Trophoblast cell (in vitro differentiated cells and primary cell): ENCODE results near the gene SCPEP1.
A peak's percentile ranks its signal among the peaks of the same experiment; 100 is the strongest.

Experiments used
- DNase-seq, 2 donors: peaks; one replicate each; pipeline ENCODE4 v3.0.0-alpha.2; 2016
- H2AFZ ChIP-seq: 2 replicates; pipeline ENCODE4 v1.6.1; 2013; ENCODE audit warnings: low read length, moderate library complexity, mild to moderate bottlenecking; ENCODE audit not compliant: insufficient read depth, poor library complexity
- H2AK5ac ChIP-seq: 2 replicates; pipeline ENCODE4 v1.6.1; 2013; ENCODE audit warnings: mild to moderate bottlenecking, low read length
- H2BK120ac ChIP-seq: 2 replicates; pipeline ENCODE4 v1.6.1; 2013; ENCODE audit warnings: low read length, mild to moderate bottlenecking, moderate library complexity; ENCODE audit not compliant: insufficient read depth, poor library complexity
- H2BK12ac ChIP-seq: 2 replicates; pipeline ENCODE4 v1.6.1; 2013; ENCODE audit warnings: mild to moderate bottlenecking, low read length, moderate library complexity
- H2BK5ac ChIP-seq: 2 replicates; pipeline ENCODE4 v1.6.1; 2013; ENCODE audit warnings: low read length, low read depth, moderate library complexity, mild to moderate bottlenecking; ENCODE audit not compliant: poor library complexity
- H3K14ac ChIP-seq: 2 replicates; pipeline ENCODE4 v1.6.1; 2013; ENCODE audit warnings: mild to moderate bottlenecking, low read length
- H3K18ac ChIP-seq: 2 replicates; pipeline ENCODE4 v1.6.1; 2013; ENCODE audit warnings: mild to moderate bottlenecking, low read length
- H3K23ac ChIP-seq: 2 replicates; pipeline ENCODE4 v1.6.1; 2013; ENCODE audit warnings: low read length
- H3K27ac ChIP-seq: 2 replicates; pipeline ENCODE4 v1.5.1; 2013; ENCODE audit warnings: low read depth, mild to moderate bottlenecking, inconsistent platforms, low read length, moderate library complexity
- H3K27me3 ChIP-seq: 2 replicates; pipeline ENCODE4 v1.6.1; 2013; ENCODE audit warnings: inconsistent platforms, mild to moderate bottlenecking, low read length, moderate library complexity; ENCODE audit not compliant: insufficient read depth
- H3K36me3 ChIP-seq, 2 experiments: 1 replicate in 1 of 2; 2 replicates in 1 of 2; pipeline ENCODE4 v1.6.1; 2013; ENCODE audit warnings: low read length in 2 of 2, mild to moderate bottlenecking in 2 of 2, moderate library complexity in 1 of 2; ENCODE audit not compliant: insufficient read depth in 2 of 2, control insufficient read depth in 1 of 2
- H3K4ac ChIP-seq: 2 replicates; pipeline ENCODE4 v1.6.1; 2013; ENCODE audit warnings: low read depth, mild to moderate bottlenecking, low read length, moderate library complexity
- H3K4me1 ChIP-seq, 2 experiments: 1 replicate in 1 of 2; 2 replicates in 1 of 2; pipeline ENCODE4 v1.6.1; 2013; ENCODE audit warnings: low read length in 2 of 2, mild to moderate bottlenecking in 2 of 2, moderate library complexity in 1 of 2; ENCODE audit not compliant: insufficient read depth in 2 of 2, control insufficient read depth in 1 of 2
- H3K4me2 ChIP-seq: 2 replicates; pipeline ENCODE4 v1.6.1; 2013; ENCODE audit warnings: inconsistent platforms, mild to moderate bottlenecking, low read length, moderate library complexity
- H3K4me3 ChIP-seq: 2 replicates; pipeline ENCODE4 v1.5.1; 2013; ENCODE audit warnings: mild to moderate bottlenecking, low read depth, low read length, inconsistent platforms
- H3K79me1 ChIP-seq: one replicate; pipeline ENCODE4 v1.6.1; 2013; ENCODE audit warnings: low read length
- H3K79me2 ChIP-seq: 2 replicates; pipeline ENCODE4 v1.6.1; 2013; ENCODE audit warnings: low read length, mild to moderate bottlenecking; ENCODE audit not compliant: control insufficient read depth, insufficient read depth, poor library complexity
- H3K9ac ChIP-seq: 2 replicates; pipeline ENCODE4 v1.6.1; 2013; ENCODE audit warnings: mild to moderate bottlenecking, low read length
- H3K9me3 ChIP-seq: 2 replicates; pipeline ENCODE4 v1.6.1; 2013; ENCODE audit warnings: low read depth, mild to moderate bottlenecking, control low read depth, inconsistent platforms, low read length; ENCODE audit not compliant: insufficient read depth
- H4K12ac ChIP-seq: 2 replicates; pipeline ENCODE4 v1.6.1; 2013; ENCODE audit warnings: low read depth, mild to moderate bottlenecking, low read length, moderate library complexity
- H4K8ac ChIP-seq: 2 replicates; pipeline ENCODE4 v1.6.1; 2013; ENCODE audit warnings: low read depth, mild to moderate bottlenecking, low read length, moderate library complexity
- H4K91ac ChIP-seq: one replicate; pipeline ENCODE4 v1.6.1; 2013; ENCODE audit warnings: low read depth, mild to moderate bottlenecking, low read length, moderate library complexity
- WGBS: extraction: QIAGEN DNeasy Blood & Tissue Kit; methylation state at CpG from one replicate; pipeline ENCODE4 v1.1.7; 2013; ENCODE audit warnings: missing lambda C conversion rate; ENCODE audit not compliant: insufficient read length, insufficient coverage; ENCODE audit errors: extremely low coverage; 5-methylcytosine and 5-hydroxymethylcytosine counted together

Gene SCPEP1

GRCh38 chr17:57016071-57016763, 38.3 kb downstream of the SCPEP1 start:
- H2AFZ ChIP-seq = no peak overlapping the region
- H3K36me3 ChIP-seq = no peaks in the 10 kb centered on the region
- no peak overlapping the region for H2BK120ac ChIP-seq
- no CpG with 5 or more reads among the region's 6 CpGs for WGBS
- no peak for DNase-seq
- no peak overlapping the region for H2BK12ac ChIP-seq
- no peak overlapping the region for H3K27ac ChIP-seq
- H2BK5ac ChIP-seq = no peak overlapping the region
- H3K27me3 ChIP-seq = no peaks in the 10 kb centered on the region
- no peak overlapping the region for H3K4me3 ChIP-seq
- H4K91ac ChIP-seq = no peak overlapping the region
- H3K79me1 ChIP-seq = no peaks in the 10 kb centered on the region
- no peak overlapping the region for H4K12ac ChIP-seq
- no peak overlapping the region for H3K4ac ChIP-seq
- no peak overlapping the region for H3K23ac ChIP-seq
- H3K4me1 ChIP-seq = peaks cover 0 to 4% of the 10 kb centered on the region in 2 experiments
- no peak overlapping the region for H3K18ac ChIP-seq
- no peak overlapping the region for H3K9ac ChIP-seq
- no peaks in the 10 kb centered on the region for H3K9me3 ChIP-seq
- H2AK5ac ChIP-seq = no peak overlapping the region
- H3K14ac ChIP-seq = no peak overlapping the region
- no peak overlapping the region for H4K8ac ChIP-seq
- no peak overlapping the region for H3K4me2 ChIP-seq
- no peaks in the 10 kb centered on the region for H3K79me2 ChIP-seq

- no peak overlapping the region for H2BK120ac ChIP-seq
- H3K4me1 ChIP-seq = peaks cover 0 to 4% of the 10 kb centered on the region in 2 experiments
- H3K18ac ChIP-seq = no peak overlapping the region
- no peaks in the 10 kb centered on the region for H3K79me1 ChIP-seq
- H3K23ac ChIP-seq = no peak overlapping the region
- peak in 1 of 2 donors; percentile 48 for DNase-seq
- H3K36me3 ChIP-seq = no peaks in the 10 kb centered on the region
- H2BK5ac ChIP-seq = no peak overlapping the region
- no peaks in the 10 kb centered on the region for H3K9me3 ChIP-seq
- no peak overlapping the region for H3K4ac ChIP-seq
- no peak overlapping the region for H2AK5ac ChIP-seq
- H2BK12ac ChIP-seq = no peak overlapping the region
- no peaks in the 10 kb centered on the region for H3K27me3 ChIP-seq
- no peak overlapping the region for H3K27ac ChIP-seq
- H4K91ac ChIP-seq = no peak overlapping the region
- no peaks in the 10 kb centered on the region for H3K79me2 ChIP-seq
- WGBS = no CpG with 5 or more reads among the region's 3 CpGs
- H3K14ac ChIP-seq = no peak overlapping the region
- H3K9ac ChIP-seq = no peak overlapping the region
- no peak overlapping the region for H4K8ac ChIP-seq
- H3K4me3 ChIP-seq = no peak overlapping the region
- no peak overlapping the region for H2AFZ ChIP-seq
- no peak overlapping the region for H4K12ac ChIP-seq
- no peak overlapping the region for H3K4me2 ChIP-seq
Observed at GRCh38 chr17:57016764-57017116, 38.8 kb downstream of the SCPEP1 start.

GRCh38 chr17:57017625-57018024, 39.7 kb downstream of the SCPEP1 start:
- H4K91ac ChIP-seq = no peak overlapping the region
- H4K12ac ChIP-seq = no peak overlapping the region
- H3K79me2 ChIP-seq = no peaks in the 10 kb centered on the region
- no peak overlapping the region for H3K23ac ChIP-seq
- no peak overlapping the region for H2BK120ac ChIP-seq
- no peak overlapping the region for H3K18ac ChIP-seq
- no peak overlapping the region for H3K14ac ChIP-seq
- no peak for DNase-seq
- no peak overlapping the region for H2BK5ac ChIP-seq
- H2AK5ac ChIP-seq = no peak overlapping the region
- no peak overlapping the region for H3K4me2 ChIP-seq
- WGBS = no CpG with 5 or more reads among the region's 4 CpGs
- peaks cover 0 to 4% of the 10 kb centered on the region in 2 experiments for H3K4me1 ChIP-seq
- no peak overlapping the region for H3K9ac ChIP-seq
- no peak overlapping the region for H2BK12ac ChIP-seq
- no peaks in the 10 kb centered on the region for H3K36me3 ChIP-seq
- H3K27ac ChIP-seq = no peak overlapping the region
- H3K4me3 ChIP-seq = no peak overlapping the region
- no peak overlapping the region for H3K4ac ChIP-seq
- H3K79me1 ChIP-seq = no peaks in the 10 kb centered on the region
- H4K8ac ChIP-seq = no peak overlapping the region
- H2AFZ ChIP-seq = no peak overlapping the region
- H3K27me3 ChIP-seq = no peaks in the 10 kb centered on the region
- H3K9me3 ChIP-seq = no peaks in the 10 kb centered on the region

- Histone ChIP-seq H3K9ac (no peak overlapping the region), H3K18ac (no peak overlapping the region), H2AK5ac (no peak overlapping the region), H3K4ac (no peak overlapping the region), H4K91ac (no peak overlapping the region), H3K27ac (no peak overlapping the region), H3K27me3 (no peaks in the 10 kb centered on the region), H3K79me2 (no peaks in the 10 kb centered on the region), H4K8ac (no peak overlapping the region), H3K79me1 (no peaks in the 10 kb centered on the region), H2AFZ (no peak overlapping the region), H3K23ac (no peak overlapping the region), H2BK120ac (no peak overlapping the region), H3K14ac (no peak overlapping the region), H3K4me1 (peaks cover 0 to 4% of the 10 kb centered on the region in 2 experiments), H3K4me3 (no peak overlapping the region), H3K9me3 (no peaks in the 10 kb centered on the region), H2BK12ac (no peak overlapping the region), H3K4me2 (no peak overlapping the region), H2BK5ac (no peak overlapping the region), H3K36me3 (no peaks in the 10 kb centered on the region), H4K12ac (no peak overlapping the region)
- WGBS = no CpG with 5 or more reads among the region's 3 CpGs
- DNase-seq = no peak
Observed at GRCh38 chr17:57020208-57020607, 42.3 kb downstream of the SCPEP1 start.
